Peyer's patch (tissue), 4 donors: ENCODE results near the gene ALX3. TPM values are rescaled to one million over a fixed set of nuclear protein-coding genes. Genes with fewer than 3 reads are reported as not detected.
A peak's percentile ranks its signal among the peaks of the same experiment; 100 is the strongest.

Experiments
- DNase-seq, 3 donors: peaks; one replicate each; pipeline ENCODE4 v3.0.0-alpha.2; 2017 to 2019
- H3K27ac ChIP-seq, 4 donors: fragments of 200-600 bp; sonication (generic); one replicate each; pipeline ENCODE4 v1.5.1; 2016 to 2019
- H3K27me3 ChIP-seq, 2 donors: fragments of 200-600 bp; sonication (generic); one replicate each; pipeline ENCODE4 v1.5.1; 2019
- H3K36me3 ChIP-seq, 3 donors: fragments of 200-600 bp; sonication (generic); one replicate each; pipeline ENCODE4 v1.5.1; 2016 to 2019
- H3K4me1 ChIP-seq, 4 donors: fragments of 200-600 bp; sonication (generic); one replicate each; pipeline ENCODE4 v1.5.1; 2016 to 2019
- H3K4me3 ChIP-seq, 4 donors: fragments of 200-600 bp; sonication (generic); 1 replicate in 3 of 4; 2 replicates in 1 of 4; pipeline ENCODE4 v1.5.1; 2016 to 2019; ENCODE audit warnings: mild to moderate bottlenecking in 1 of 4
- H3K9me3 ChIP-seq, 4 donors: fragments of 200-600 bp; sonication (generic); one replicate each; pipeline ENCODE4 v1.5.1; 2016 to 2019; ENCODE audit warnings: mild to moderate bottlenecking in 1 of 4
- CTCF ChIP-seq, 6 experiments: fragments of 450-650 bp in 4 of 6; fragments of 200-600 bp in 2 of 6; sonication (generic) in 1 of 6; IDR thresholded peaks; one replicate each; pipeline ENCODE4 v1.5.1; 2017 to 2019; ENCODE audit warnings: antibody characterized with exemption in 6 of 6, mild to moderate bottlenecking in 3 of 6, moderate library complexity in 1 of 6
- POLR2A ChIP-seq, 2 donors: fragments of 450-650 bp; IDR thresholded peaks; one replicate each; pipeline ENCODE4 v1.5.1; 2017; ENCODE audit warnings: antibody characterized with exemption in 2 of 2, mild to moderate bottlenecking in 2 of 2, moderate library complexity in 2 of 2
- total RNA-seq, 4 donors: library from RNA; depleted of rRNA; stranded (reverse); fragments of >200 nt; gene quantifications; one replicate each; pipeline ENCODE4 v1.1.0, GENCODE V29; 2016

Gene ALX3
- total RNA-seq, 4 donors from 2014 or later, result not detected

GRCh38 chr1:110067479-110067892, 3.0 kb downstream of the ALX3 start:
- DNase-seq, result no peak
- peaks cover 0 to 48% of the 10 kb centered on the region in 2 donors for H3K27me3 ChIP-seq

GRCh38 chr1:110065841-110066240, 4.6 kb downstream of the ALX3 start:
- TF ChIP-seq POLR2A (IDR thresholded peaks at IDR 0.05) (no peak), CTCF (IDR thresholded peaks at IDR 0.05) (no peak)
- no peak overlapping the region for H3K4me3 ChIP-seq
- peaks cover 0 to 2% (median 0%) of the 10 kb centered on the region in 3 donors for H3K36me3 ChIP-seq
- DNase-seq, result peak in 1 of 3 donors; percentile 39
- H3K27me3 ChIP-seq, result peaks cover 0 to 40% of the 10 kb centered on the region in 2 donors
- peaks cover 3 to 37% (median 23%) of the 10 kb centered on the region in 4 donors for H3K4me1 ChIP-seq
- H3K27ac ChIP-seq, result no peak overlapping the region
- H3K9me3 ChIP-seq, result no peaks in the 10 kb centered on the region

More at GRCh38 chr1:110067479-110067892, 3.0 kb downstream of the ALX3 start:
- Histone ChIP-seq H3K4me1 (peaks cover 3 to 39% (median 23%) of the 10 kb centered on the region in 4 donors), H3K27ac (no peak overlapping the region), H3K36me3 (no peaks in the 10 kb centered on the region), H3K4me3 (no peak overlapping the region), H3K9me3 (no peaks in the 10 kb centered on the region)
- no peak for TF ChIP-seq POLR2A (IDR thresholded peaks at IDR 0.05)
- no peak for TF ChIP-seq CTCF (IDR thresholded peaks at IDR 0.05)

GRCh38 chr1:110064576-110065337, 5.7 kb downstream of the ALX3 start:
- peaks cover 0 to 7% (median 0%) of the 10 kb centered on the region in 3 donors for H3K36me3 ChIP-seq
- TF ChIP-seq POLR2A (IDR thresholded peaks at IDR 0.05) (no peak), CTCF (IDR thresholded peaks at IDR 0.05) (no peak)
- no peaks in the 10 kb centered on the region for H3K9me3 ChIP-seq
- H3K27ac ChIP-seq, result no peak overlapping the region
- peak in 1 of 3 donors; percentile 22 for DNase-seq
- H3K27me3 ChIP-seq, result peaks cover 0 to 30% of the 10 kb centered on the region in 2 donors
- H3K4me1 ChIP-seq, result peaks cover 3 to 26% (median 17%) of the 10 kb centered on the region in 4 donors
- H3K4me3 ChIP-seq, result no peak overlapping the region

GRCh38 chr1:110063781-110064180, 6.7 kb downstream of the ALX3 start:
- Histone ChIP-seq H3K4me1 (peaks cover 3 to 16% (median 8%) of the 10 kb centered on the region in 4 donors), H3K27ac (no peak overlapping the region), H3K27me3 (peaks cover 0 to 20% of the 10 kb centered on the region in 2 donors), H3K36me3 (peaks cover 0 to 14% (median 0%) of the 10 kb centered on the region in 3 donors), H3K4me3 (no peak overlapping the region), H3K9me3 (no peaks in the 10 kb centered on the region)
- DNase-seq, result no peak
- TF ChIP-seq CTCF (IDR thresholded peaks at IDR 0.05), result no peak
- no peak for TF ChIP-seq POLR2A (IDR thresholded peaks at IDR 0.05)

- peaks cover 0 to 4% (median 2%) of the 10 kb centered on the region in 4 donors for H3K4me1 ChIP-seq
- peaks cover 0 to 8% of the 10 kb centered on the region in 2 donors for H3K27me3 ChIP-seq
- H3K36me3 ChIP-seq, result peaks cover 0 to 26% (median 0%) of the 10 kb centered on the region in 3 donors
- H3K27ac ChIP-seq, result no peak overlapping the region
- TF ChIP-seq POLR2A (IDR thresholded peaks at IDR 0.05) (no peak), CTCF (IDR thresholded peaks at IDR 0.05) (no peak)
- H3K9me3 ChIP-seq, result no peaks in the 10 kb centered on the region
- H3K4me3 ChIP-seq, result no peak overlapping the region
- no peak for DNase-seq
Measured at GRCh38 chr1:110062612-110063011, 7.9 kb downstream of the ALX3 start.
